ENCODE results near the gene BRME1. TPM values are rescaled to one million over a fixed set of nuclear protein-coding genes. Genes with fewer than 3 reads are reported as not detected.

The BRME1 gene
- total and polyA plus RNA-seq, 2 donors from 2014 or later, result 1.5 to 1.8 TPM

DNA sequence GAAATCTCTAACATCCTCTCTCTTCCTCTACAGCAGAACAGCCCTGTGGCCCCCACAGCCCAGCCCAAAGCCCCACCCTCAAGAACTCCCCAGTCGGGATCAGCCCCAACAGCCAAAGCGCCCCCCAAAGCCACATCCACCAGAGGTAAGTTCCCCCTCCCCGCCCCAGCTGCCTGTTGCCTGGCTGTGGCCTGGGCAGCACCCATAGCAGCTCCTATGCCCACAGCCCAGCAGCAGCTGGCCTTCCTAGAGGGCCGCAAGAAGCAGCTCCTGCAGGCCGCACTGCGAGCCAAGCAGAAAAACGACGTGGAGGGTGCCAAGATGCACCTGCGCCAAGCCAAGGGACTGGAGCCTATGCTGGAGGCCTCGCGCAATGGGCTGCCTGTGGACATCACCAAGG, 14.6 kb upstream of the BRME1 start:
- Histone ChIP-seq H3K27me3 (ENCODE audit: control insufficient read depth, insufficient read depth, low read length) (no peaks in the 10 kb centered on the region), H3K36me3 (ENCODE audit: control insufficient read depth in 2 of 3, insufficient read depth in 3 of 3, low read length in 3 of 3) (peaks cover 2 to 17% (median 16%) of the 10 kb centered on the region in 3 donors), H3K9ac (ENCODE audit: low read length in 3 of 3) (no peak overlapping the region), H3K27ac (ENCODE audit: low read depth in 2 of 2, low read length in 2 of 2) (no peak overlapping the region), H3K9me3 (ENCODE audit: control insufficient read depth in 2 of 3, insufficient read depth in 1 of 3, low read length in 3 of 3) (no peaks in the 10 kb centered on the region), H3K4me3 (ENCODE audit: low read length in 3 of 3) (no peak overlapping the region), H3K4me1 (ENCODE audit: control insufficient read depth in 2 of 3, insufficient read depth in 2 of 3, low read depth in 1 of 3, low read length in 3 of 3) (no peaks in the 10 kb centered on the region)
- DNase-seq (no peak), FAIRE-seq (no peak)
- intact Hi-C loops (cut with DNase I), result no loop called here
- TF ChIP-seq, protein P1, sequence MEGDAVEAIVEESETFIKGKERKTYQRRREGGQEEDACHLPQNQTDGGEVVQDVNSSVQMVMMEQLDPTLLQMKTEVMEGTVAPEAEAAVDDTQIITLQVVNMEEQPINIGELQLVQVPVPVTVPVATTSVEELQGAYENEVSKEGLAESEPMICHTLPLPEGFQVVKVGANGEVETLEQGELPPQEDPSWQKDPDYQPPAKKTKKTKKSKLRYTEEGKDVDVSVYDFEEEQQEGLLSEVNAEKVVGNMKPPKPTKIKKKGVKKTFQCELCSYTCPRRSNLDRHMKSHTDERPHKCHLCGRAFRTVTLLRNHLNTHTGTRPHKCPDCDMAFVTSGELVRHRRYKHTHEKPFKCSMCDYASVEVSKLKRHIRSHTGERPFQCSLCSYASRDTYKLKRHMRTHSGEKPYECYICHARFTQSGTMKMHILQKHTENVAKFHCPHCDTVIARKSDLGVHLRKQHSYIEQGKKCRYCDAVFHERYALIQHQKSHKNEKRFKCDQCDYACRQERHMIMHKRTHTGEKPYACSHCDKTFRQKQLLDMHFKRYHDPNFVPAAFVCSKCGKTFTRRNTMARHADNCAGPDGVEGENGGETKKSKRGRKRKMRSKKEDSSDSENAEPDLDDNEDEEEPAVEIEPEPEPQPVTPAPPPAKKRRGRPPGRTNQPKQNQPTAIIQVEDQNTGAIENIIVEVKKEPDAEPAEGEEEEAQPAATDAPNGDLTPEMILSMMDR (IDR thresholded peaks at IDR 0.05; ENCODE audit: borderline replicate concordance, extremely low read depth, insufficient read depth), result no peak

GRCh38 chr19:13918726-13919411, 13.0 kb upstream of the BRME1 start:
- no peak overlapping the region for H3K9ac ChIP-seq (ENCODE audit: low read length in 3 of 3)
- H3K27me3 ChIP-seq (ENCODE audit: control insufficient read depth, insufficient read depth, low read length), result no peaks in the 10 kb centered on the region
- H3K4me1 ChIP-seq (ENCODE audit: control insufficient read depth in 2 of 3, insufficient read depth in 2 of 3, low read depth in 1 of 3, low read length in 3 of 3), result no peaks in the 10 kb centered on the region
- no peak overlapping the region for H3K27ac ChIP-seq (ENCODE audit: low read depth in 2 of 2, low read length in 2 of 2)
- no peak for DNase-seq
- H3K4me3 ChIP-seq (ENCODE audit: low read length in 3 of 3), result no peak overlapping the region
- intact Hi-C loops (cut with DNase I), result no loop called here
- FAIRE-seq, result no peak
- TF ChIP-seq, protein P1 (IDR thresholded peaks at IDR 0.05; ENCODE audit: borderline replicate concordance, extremely low read depth, insufficient read depth), result no peak
- peaks cover 2 to 20% (median 12%) of the 10 kb centered on the region in 3 donors for H3K36me3 ChIP-seq (ENCODE audit: control insufficient read depth in 2 of 3, insufficient read depth in 3 of 3, low read length in 3 of 3)
- H3K9me3 ChIP-seq (ENCODE audit: control insufficient read depth in 2 of 3, insufficient read depth in 1 of 3, low read length in 3 of 3), result no peaks in the 10 kb centered on the region

DNA sequence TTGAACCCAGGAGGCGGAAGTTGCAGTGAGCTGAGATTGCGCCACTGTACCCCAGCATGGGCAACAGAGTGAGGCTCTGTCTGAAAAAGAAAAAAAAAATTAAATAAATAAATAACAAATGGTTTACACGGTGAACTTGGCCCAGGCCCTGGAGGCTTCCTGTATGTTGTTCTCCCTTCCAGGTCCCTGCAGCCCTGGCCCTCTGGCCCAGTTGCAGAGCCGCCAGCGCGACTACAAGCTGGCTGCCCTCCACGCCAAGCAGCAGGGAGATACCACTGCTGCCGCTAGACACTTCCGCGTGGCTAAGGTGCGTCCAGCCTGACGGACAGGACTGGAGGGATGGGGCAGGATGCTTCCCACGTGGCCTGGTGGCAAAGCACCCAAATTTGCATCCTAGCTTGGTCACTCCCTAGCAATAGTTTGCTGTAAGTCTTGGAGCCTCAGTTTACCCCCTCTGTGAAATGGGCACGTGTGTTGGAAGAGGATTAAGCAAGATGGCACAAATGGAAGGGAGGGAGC, 12.0 kb upstream of the BRME1 start:
- no peak overlapping the region for H3K27ac ChIP-seq (ENCODE audit: low read depth in 2 of 2, low read length in 2 of 2)
- TF ChIP-seq, protein P1 (IDR thresholded peaks at IDR 0.05; ENCODE audit: borderline replicate concordance, extremely low read depth, insufficient read depth), result no peak
- H3K36me3 ChIP-seq (ENCODE audit: control insufficient read depth in 2 of 3, insufficient read depth in 3 of 3, low read length in 3 of 3), result peaks cover 2 to 17% (median 10%) of the 10 kb centered on the region in 3 donors
- intact Hi-C loops (cut with DNase I), result no loop called here
- no peak for FAIRE-seq
- H3K9me3 ChIP-seq (ENCODE audit: control insufficient read depth in 2 of 3, insufficient read depth in 1 of 3, low read length in 3 of 3), result no peaks in the 10 kb centered on the region
- no peak overlapping the region for H3K9ac ChIP-seq (ENCODE audit: low read length in 3 of 3)
- H3K4me1 ChIP-seq (ENCODE audit: control insufficient read depth in 2 of 3, insufficient read depth in 2 of 3, low read depth in 1 of 3, low read length in 3 of 3), result no peaks in the 10 kb centered on the region
- H3K4me3 ChIP-seq (ENCODE audit: low read length in 3 of 3), result no peak overlapping the region
- DNase-seq, result no peak
- H3K27me3 ChIP-seq (ENCODE audit: control insufficient read depth, insufficient read depth, low read length), result no peaks in the 10 kb centered on the region
